Astrocyte (in vitro differentiated cells and primary cell): ENCODE results near the gene ABHD2. TPM values are rescaled to one million over a fixed set of nuclear protein-coding genes. Genes with fewer than 3 reads are reported as not detected.

Experiments
- DNase-seq: peaks from one replicate; pipeline ENCODE4 v3.0.0-alpha.2; 2010; ENCODE audit warnings: low read depth
- FAIRE-seq: peaks from 2 replicates; lab custom pipeline; 2011; peaks lifted over from hg19 to GRCh38; lab: Jason Lieb, UNC
- H2AFZ ChIP-seq: 2 replicates; pipeline ENCODE4 v1.6.0; 2012; ENCODE audit warnings: low read depth, low read length, inconsistent platforms
- H3K27ac ChIP-seq: 2 replicates; pipeline ENCODE4 v1.5.1; 2011; ENCODE audit warnings: low read depth, low read length, inconsistent platforms
- H3K27me3 ChIP-seq: 2 replicates; pipeline ENCODE4 v1.6.0; 2011; ENCODE audit warnings: low read length, inconsistent platforms; ENCODE audit not compliant: insufficient read depth
- H3K36me3 ChIP-seq: 2 replicates; pipeline ENCODE4 v1.5.1; 2011; ENCODE audit warnings: low read length, inconsistent platforms; ENCODE audit not compliant: insufficient read depth
- H3K4me1 ChIP-seq: 2 replicates; pipeline ENCODE4 v1.5.1; 2011; ENCODE audit warnings: low read length, inconsistent platforms; ENCODE audit not compliant: insufficient read depth
- H3K4me2 ChIP-seq: 2 replicates; pipeline ENCODE4 v1.6.0; 2012; ENCODE audit warnings: low read length, inconsistent platforms
- H3K4me3 ChIP-seq: 2 replicates; pipeline ENCODE4 v1.5.1; 2011; ENCODE audit warnings: low read depth, mild to moderate bottlenecking, low read length, inconsistent platforms; ENCODE audit not compliant: insufficient read depth
- H3K79me2 ChIP-seq: 2 replicates; pipeline ENCODE4 v1.6.0; 2012; ENCODE audit warnings: mild to moderate bottlenecking, low read length, inconsistent platforms; ENCODE audit not compliant: insufficient read depth
- H3K9ac ChIP-seq: 2 replicates; pipeline ENCODE4 v1.6.0; 2012; ENCODE audit warnings: mild to moderate bottlenecking, low read length, inconsistent platforms
- H3K9me3 ChIP-seq: 2 replicates; pipeline ENCODE4 v1.5.1; 2012; ENCODE audit warnings: low read depth, mild to moderate bottlenecking, low read length, inconsistent platforms; ENCODE audit not compliant: insufficient read depth
- H4K20me1 ChIP-seq: 2 replicates; pipeline ENCODE4 v1.6.0; 2012; ENCODE audit warnings: low read length, inconsistent platforms; ENCODE audit not compliant: insufficient read depth
- H3K27ac Mint-ChIP-seq: one replicate; pipeline ENCODE4 v1.8.0; 2021; ENCODE audit warnings: mild to moderate bottlenecking, mixed read lengths; ENCODE audit not compliant: unreplicated experiment
- H3K27me3 Mint-ChIP-seq: one replicate; pipeline ENCODE4 v1.8.0; 2021; ENCODE audit warnings: low read depth, mixed read lengths; ENCODE audit not compliant: unreplicated experiment
- H3K36me3 Mint-ChIP-seq: one replicate; pipeline ENCODE4 v1.8.0; 2021; ENCODE audit warnings: low read depth, mixed read lengths; ENCODE audit not compliant: unreplicated experiment
- H3K4me1 Mint-ChIP-seq: one replicate; pipeline ENCODE4 v1.8.0; 2021; ENCODE audit warnings: low read depth, mixed read lengths; ENCODE audit not compliant: unreplicated experiment
- H3K4me3 Mint-ChIP-seq: one replicate; pipeline ENCODE4 v1.8.0; 2021; ENCODE audit warnings: mild to moderate bottlenecking, moderate library complexity, mixed read lengths; ENCODE audit not compliant: unreplicated experiment
- H3K9me3 Mint-ChIP-seq: one replicate; pipeline ENCODE4 v1.8.0; 2021; ENCODE audit warnings: mild to moderate bottlenecking, mixed read lengths; ENCODE audit not compliant: unreplicated experiment
- EZH2 ChIP-seq: IDR thresholded peaks from 2 replicates; pipeline ENCODE4 v1.6.1; 2012; ENCODE audit warnings: mild to moderate bottlenecking, low read length, inconsistent platforms; ENCODE audit not compliant: insufficient read depth
- total RNA-seq: library from RNA; stranded (reverse); gene quantifications from 2 replicates; pipeline ENCODE4 v1.2.1, GENCODE V29; 2021
- TF ChIP-seq, protein P1 (sequence below): IDR thresholded peaks from 2 replicates; pipeline ENCODE4 v1.5.1; 2011; ENCODE audit warnings: low read depth, mild to moderate bottlenecking, inconsistent platforms, low read length, moderate library complexity; ENCODE audit not compliant: insufficient read depth

Gene ABHD2
- total RNA-seq, 1 donor from 2014 or later: 41.3 TPM

DNA sequence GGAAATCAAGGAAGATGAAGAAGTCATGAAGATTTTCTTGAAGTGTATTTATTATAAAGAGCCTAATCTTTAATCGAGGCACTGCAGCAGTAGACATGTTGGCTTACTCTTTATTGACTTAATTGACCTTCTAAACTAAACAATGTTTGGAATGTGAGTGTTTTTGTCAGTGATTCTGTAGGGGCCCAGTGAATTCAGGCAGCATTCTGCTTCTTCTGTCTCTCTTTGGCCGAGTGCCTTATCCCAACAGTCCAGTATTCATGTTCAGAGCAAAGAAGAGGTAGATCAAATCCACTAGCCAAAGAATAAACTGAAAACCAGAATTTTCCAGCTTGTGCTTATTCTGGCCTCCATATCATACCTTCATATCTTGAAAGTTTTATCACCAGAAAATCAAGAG, 77.4 kb downstream of the ABHD2 start:
- Histone ChIP-seq H3K27me3 (no peaks in the 10 kb centered on the region), H3K4me3 (no peak overlapping the region), H4K20me1 (peaks cover 7% of the 10 kb centered on the region), H3K9ac (no peak overlapping the region), H2AFZ (no peak overlapping the region), H3K27ac (no peak overlapping the region), H3K4me1 (peaks cover 27% of the 10 kb centered on the region), H3K36me3 (no peaks in the 10 kb centered on the region), H3K79me2 (no peaks in the 10 kb centered on the region), H3K9me3 (no peaks in the 10 kb centered on the region), H3K4me2 (peak overlapping the region; percentile 49)
- Mint-ChIP-seq H3K4me3 (no peak overlapping the region), H3K27me3 (no peaks in the 10 kb centered on the region), H3K36me3 (peaks cover 3% of the 10 kb centered on the region), H3K27ac (no peak overlapping the region), H3K9me3 (no peaks in the 10 kb centered on the region), H3K4me1 (peaks cover 23% of the 10 kb centered on the region)
- no peak for TF ChIP-seq EZH2
- TF ChIP-seq, protein P1, sequence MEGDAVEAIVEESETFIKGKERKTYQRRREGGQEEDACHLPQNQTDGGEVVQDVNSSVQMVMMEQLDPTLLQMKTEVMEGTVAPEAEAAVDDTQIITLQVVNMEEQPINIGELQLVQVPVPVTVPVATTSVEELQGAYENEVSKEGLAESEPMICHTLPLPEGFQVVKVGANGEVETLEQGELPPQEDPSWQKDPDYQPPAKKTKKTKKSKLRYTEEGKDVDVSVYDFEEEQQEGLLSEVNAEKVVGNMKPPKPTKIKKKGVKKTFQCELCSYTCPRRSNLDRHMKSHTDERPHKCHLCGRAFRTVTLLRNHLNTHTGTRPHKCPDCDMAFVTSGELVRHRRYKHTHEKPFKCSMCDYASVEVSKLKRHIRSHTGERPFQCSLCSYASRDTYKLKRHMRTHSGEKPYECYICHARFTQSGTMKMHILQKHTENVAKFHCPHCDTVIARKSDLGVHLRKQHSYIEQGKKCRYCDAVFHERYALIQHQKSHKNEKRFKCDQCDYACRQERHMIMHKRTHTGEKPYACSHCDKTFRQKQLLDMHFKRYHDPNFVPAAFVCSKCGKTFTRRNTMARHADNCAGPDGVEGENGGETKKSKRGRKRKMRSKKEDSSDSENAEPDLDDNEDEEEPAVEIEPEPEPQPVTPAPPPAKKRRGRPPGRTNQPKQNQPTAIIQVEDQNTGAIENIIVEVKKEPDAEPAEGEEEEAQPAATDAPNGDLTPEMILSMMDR: no peak
- FAIRE-seq (no peak), DNase-seq (peak; percentile 33)

DNA sequence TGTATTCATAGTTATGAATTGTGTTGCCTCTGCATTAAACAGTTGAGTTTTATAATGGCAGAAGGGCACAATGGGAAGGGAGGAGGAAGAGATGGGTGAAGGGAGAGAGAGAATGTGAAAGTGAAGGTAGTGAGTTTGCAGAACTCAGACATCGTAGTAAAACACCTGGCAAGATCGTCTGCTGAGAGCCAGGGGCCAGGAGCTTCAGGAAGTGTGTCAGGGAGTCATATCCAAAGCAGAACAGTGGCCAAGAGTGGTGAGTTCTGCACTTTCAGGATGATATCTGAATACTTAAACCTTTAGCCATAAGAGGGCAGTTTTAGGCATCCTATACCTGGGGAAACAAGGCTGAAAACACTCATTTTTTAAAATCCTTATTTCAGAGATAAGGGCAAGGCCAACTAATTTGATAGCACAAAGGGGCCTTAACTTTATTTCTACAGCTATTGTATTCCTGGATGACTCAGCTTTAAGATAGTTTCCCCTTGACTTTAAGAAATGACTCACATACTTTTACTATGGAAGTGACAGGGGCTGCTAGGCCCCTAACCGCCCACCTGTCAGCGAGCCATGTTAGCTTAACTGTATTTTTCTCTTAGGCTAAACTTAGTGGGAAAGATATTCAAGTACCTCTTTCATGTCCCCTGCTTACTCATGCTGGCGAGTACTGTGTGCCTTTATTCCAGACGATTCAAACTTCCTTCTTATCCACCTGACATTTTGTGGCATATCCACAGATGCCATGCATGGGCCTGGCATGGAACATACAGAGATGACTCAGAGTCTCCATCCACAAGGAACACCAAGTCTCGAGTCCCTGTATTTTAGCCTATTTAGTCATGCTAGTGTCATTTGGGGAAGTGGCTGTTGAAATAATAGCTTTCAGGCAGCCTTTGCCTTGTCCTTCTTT, 79.3 kb downstream of the ABHD2 start:
- Mint-ChIP-seq H3K4me3 (no peak overlapping the region), H3K9me3 (no peaks in the 10 kb centered on the region), H3K4me1 (peaks cover 23% of the 10 kb centered on the region), H3K36me3 (peaks cover 3% of the 10 kb centered on the region), H3K27ac (peak overlapping the region; percentile 90), H3K27me3 (no peaks in the 10 kb centered on the region)
- Histone ChIP-seq H3K4me2 (peak overlapping the region; percentile 72), H3K27ac (peak overlapping the region; percentile 73), H2AFZ (no peak overlapping the region), H3K36me3 (no peaks in the 10 kb centered on the region), H4K20me1 (peaks cover 7% of the 10 kb centered on the region), H3K27me3 (no peaks in the 10 kb centered on the region), H3K9ac (peak overlapping the region; percentile 23), H3K79me2 (no peaks in the 10 kb centered on the region), H3K9me3 (no peaks in the 10 kb centered on the region), H3K4me3 (peak overlapping the region; percentile 15), H3K4me1 (peaks cover 27% of the 10 kb centered on the region)
- TF ChIP-seq EZH2: no peak
- TF ChIP-seq, protein P1: no peak
- DNase-seq (peak; percentile 91), FAIRE-seq (no peak)
